Ascending aorta (tissue), 2 donors: Measurements from ENCODE around the gene SLC2A4RG. TPM values are rescaled to one million over a fixed set of nuclear protein-coding genes. Genes with fewer than 3 reads are reported as not detected.

Experiments
- DNase-seq, 2 donors: peaks; one replicate each; pipeline ENCODE4 v3.0.0-alpha.2; 2019; ENCODE audit warnings: low spot score in 2 of 2
- H3K27ac ChIP-seq, 2 donors: fragments of 200-600 bp; sonication (generic); one replicate each; pipeline ENCODE4 v1.5.1; 2016 to 2017; ENCODE audit warnings: mild to moderate bottlenecking in 1 of 2
- H3K27me3 ChIP-seq: fragments of 200-600 bp; sonication (generic); one replicate; pipeline ENCODE4 v1.5.1; 2017
- H3K36me3 ChIP-seq, 2 donors: fragments of 200-600 bp; sonication (generic); one replicate each; pipeline ENCODE4 v1.5.1; 2016
- H3K4me1 ChIP-seq, 2 donors: fragments of 200-600 bp; sonication (generic); one replicate each; pipeline ENCODE4 v1.5.1; 2016 to 2017; ENCODE audit warnings: mild to moderate bottlenecking in 1 of 2
- H3K4me3 ChIP-seq, 2 donors: fragments of 200-600 bp; sonication (generic); one replicate each; pipeline ENCODE4 v1.5.1; 2016 to 2017; ENCODE audit warnings: mild to moderate bottlenecking in 1 of 2
- H3K9me3 ChIP-seq, 2 donors: fragments of 200-600 bp; sonication (generic); one replicate each; pipeline ENCODE4 v1.5.1; 2016
- intact Hi-C: fragments of 100-400 bp; cut with DNase I; formaldehyde crosslinking; loops from one replicate; pipeline ENCODE4 v1.15.1; 2023
- total RNA-seq: library from RNA; depleted of rRNA; stranded (reverse); fragments of >200 nt; gene quantifications from one replicate; pipeline ENCODE4 v1.1.0, GENCODE V29; 2016
- TF ChIP-seq, protein P1 (sequence below), 3 experiments: fragments of 200-600 bp in 2 of 3; fragments of 450-650 bp in 1 of 3; sonication (generic) in 2 of 3; IDR thresholded peaks; one replicate each; pipeline ENCODE4 v1.5.1; 2016 to 2019; ENCODE audit warnings: antibody characterized with exemption in 3 of 3, mild to moderate bottlenecking in 1 of 3, moderate library complexity in 1 of 3

The SLC2A4RG gene
- total RNA-seq, 1 donor from 2014 or later = 114 TPM

DNA sequence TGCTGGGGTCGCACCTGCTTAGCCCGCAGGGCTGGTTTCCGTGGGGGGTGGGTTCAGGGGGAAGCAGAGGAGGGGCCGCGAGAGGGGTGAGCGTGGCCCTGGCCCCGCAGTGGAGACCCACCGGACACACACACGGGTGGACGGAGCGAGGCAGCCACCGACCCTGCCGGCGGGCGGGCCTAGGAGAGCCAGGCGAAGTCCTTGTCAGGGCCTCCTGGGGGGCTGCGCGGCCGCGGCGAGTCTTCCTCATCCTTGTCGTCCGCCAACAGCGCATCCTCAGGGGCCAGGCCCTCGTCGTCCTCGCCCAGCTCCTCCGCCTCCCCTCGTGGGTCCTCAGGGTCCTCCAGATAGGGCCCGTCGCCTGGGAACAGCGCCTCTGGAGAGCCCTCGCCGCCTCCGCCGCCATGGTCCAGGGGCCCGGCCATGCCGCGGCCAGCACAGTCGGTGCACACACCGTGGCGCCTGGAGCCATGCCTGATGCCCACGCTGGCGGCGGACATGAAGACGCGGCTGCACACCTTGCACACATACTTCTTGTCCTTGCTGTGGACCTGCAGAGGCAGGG is 7.3 kb downstream of the SLC2A4RG start:
- no peak for DNase-seq
- Histone ChIP-seq H3K9me3 (no peaks in the 10 kb centered on the region), H3K36me3 (peaks cover 18 to 23% of the 10 kb centered on the region in 2 donors), H3K4me1 (peaks cover 0 to 3% of the 10 kb centered on the region in 2 donors), H3K27ac (no peak overlapping the region), H3K4me3 (no peak overlapping the region), H3K27me3 (no peaks in the 10 kb centered on the region)
- intact Hi-C loops = no loop called here
- TF ChIP-seq, protein P1, sequence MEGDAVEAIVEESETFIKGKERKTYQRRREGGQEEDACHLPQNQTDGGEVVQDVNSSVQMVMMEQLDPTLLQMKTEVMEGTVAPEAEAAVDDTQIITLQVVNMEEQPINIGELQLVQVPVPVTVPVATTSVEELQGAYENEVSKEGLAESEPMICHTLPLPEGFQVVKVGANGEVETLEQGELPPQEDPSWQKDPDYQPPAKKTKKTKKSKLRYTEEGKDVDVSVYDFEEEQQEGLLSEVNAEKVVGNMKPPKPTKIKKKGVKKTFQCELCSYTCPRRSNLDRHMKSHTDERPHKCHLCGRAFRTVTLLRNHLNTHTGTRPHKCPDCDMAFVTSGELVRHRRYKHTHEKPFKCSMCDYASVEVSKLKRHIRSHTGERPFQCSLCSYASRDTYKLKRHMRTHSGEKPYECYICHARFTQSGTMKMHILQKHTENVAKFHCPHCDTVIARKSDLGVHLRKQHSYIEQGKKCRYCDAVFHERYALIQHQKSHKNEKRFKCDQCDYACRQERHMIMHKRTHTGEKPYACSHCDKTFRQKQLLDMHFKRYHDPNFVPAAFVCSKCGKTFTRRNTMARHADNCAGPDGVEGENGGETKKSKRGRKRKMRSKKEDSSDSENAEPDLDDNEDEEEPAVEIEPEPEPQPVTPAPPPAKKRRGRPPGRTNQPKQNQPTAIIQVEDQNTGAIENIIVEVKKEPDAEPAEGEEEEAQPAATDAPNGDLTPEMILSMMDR (IDR thresholded peaks at IDR 0.05) = no peak

DNA sequence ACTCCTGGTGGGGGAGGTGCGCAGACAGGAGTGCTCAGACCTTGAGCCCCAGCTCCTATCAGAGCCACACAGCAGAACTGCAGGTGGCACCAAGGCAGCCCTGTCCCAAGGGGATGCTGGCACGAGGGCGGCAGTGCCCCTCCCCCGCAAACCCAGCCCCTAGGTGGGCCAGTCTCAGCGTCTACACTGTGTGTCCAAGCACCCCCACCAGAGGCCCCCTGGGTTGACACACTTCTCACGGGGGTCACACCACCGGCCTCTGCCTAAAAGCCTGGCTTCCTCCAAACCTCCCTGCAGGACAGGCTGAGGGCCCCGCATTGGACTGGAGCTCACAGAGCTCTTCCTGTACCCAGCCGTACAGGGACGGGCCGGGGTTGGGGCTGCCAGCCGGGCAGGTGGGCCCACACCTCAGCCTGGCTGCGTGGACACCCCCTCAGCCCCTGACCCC is 8.1 kb downstream of the SLC2A4RG start:
- intact Hi-C loops = no loop called here
- DNase-seq = no peak
- TF ChIP-seq, protein P1 (IDR thresholded peaks at IDR 0.05) = no peak
- Histone ChIP-seq H3K36me3 (peaks cover 10 to 17% of the 10 kb centered on the region in 2 donors), H3K27me3 (no peaks in the 10 kb centered on the region), H3K27ac (no peak overlapping the region), H3K4me1 (peaks cover 0 to 2% of the 10 kb centered on the region in 2 donors), H3K4me3 (no peak overlapping the region), H3K9me3 (no peaks in the 10 kb centered on the region)

DNA sequence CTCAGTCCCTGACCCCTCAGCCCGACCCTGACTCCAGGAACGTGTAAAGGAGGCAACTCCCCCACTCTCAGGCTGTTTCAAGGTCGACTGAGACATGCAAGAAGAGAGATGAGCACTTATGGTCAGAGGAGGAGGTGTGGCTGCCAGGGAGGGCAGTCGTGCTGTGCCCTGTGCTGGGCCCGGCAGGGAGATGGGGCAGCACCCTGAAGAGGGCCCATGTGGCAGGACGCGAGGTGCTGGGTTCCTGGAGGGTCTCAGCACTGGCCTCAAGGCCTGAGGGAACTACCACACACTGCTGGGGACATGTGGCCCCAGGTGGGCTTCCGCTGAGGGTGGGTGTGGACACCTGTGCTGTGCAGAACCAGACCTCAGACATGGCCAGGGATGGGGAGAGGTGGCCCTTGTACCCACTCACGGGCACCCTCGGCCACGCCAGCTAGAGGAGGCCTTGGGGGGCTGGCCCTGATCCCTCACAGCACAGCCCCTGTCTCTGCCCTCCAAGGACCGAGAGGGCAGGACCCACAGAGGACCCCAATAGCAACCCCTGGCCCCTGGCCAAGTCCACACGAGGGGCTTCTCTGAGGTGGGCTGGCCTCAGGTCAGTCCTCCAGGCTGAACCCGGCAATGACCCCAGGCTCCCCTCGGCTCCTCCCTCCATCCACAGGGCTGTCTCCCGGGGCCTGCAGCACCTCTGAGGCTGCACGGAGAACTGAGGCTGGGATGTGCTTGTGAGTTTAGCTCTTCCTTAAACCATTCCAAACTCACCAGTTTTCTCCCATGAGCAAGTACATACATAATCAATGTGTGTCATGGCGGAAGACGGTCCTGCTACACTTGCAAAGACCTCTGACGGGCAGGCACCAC is 8.7 kb downstream of the SLC2A4RG start:
- H3K27me3 ChIP-seq = no peaks in the 10 kb centered on the region
- H3K9me3 ChIP-seq = no peaks in the 10 kb centered on the region
- TF ChIP-seq, protein P1 (IDR thresholded peaks at IDR 0.05) = no peak
- no peak overlapping the region for H3K27ac ChIP-seq
- H3K4me3 ChIP-seq = no peak overlapping the region
- no peak for DNase-seq
- intact Hi-C loops = no loop called here
- H3K36me3 ChIP-seq = peaks cover 4 to 10% of the 10 kb centered on the region in 2 donors
- peaks cover 0 to 2% of the 10 kb centered on the region in 2 donors for H3K4me1 ChIP-seq

DNA sequence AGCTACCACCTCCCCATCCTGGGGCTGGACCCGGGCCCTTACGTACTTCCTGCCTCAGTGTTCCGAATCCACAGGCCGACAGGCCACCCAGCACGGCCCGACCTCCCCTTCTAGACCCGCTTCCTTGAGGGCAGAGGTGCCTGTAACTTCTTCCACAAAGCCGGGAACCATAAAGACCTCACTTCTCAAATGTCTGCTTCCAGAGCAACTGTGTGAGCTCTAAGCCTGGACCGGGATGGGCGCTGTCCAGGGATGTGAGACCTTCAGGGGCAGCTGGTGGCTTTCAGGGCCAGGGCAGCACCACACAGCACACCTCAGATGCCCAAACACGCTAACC is 9.3 kb downstream of the SLC2A4RG start:
- H3K4me1 ChIP-seq = peaks cover 0 to 2% of the 10 kb centered on the region in 2 donors
- H3K9me3 ChIP-seq = no peaks in the 10 kb centered on the region
- H3K27ac ChIP-seq = no peak overlapping the region
- no peaks in the 10 kb centered on the region for H3K27me3 ChIP-seq
- intact Hi-C loops = no loop called here
- TF ChIP-seq, protein P1 (IDR thresholded peaks at IDR 0.05) = no peak
- peaks cover 0 to 4% of the 10 kb centered on the region in 2 donors for H3K36me3 ChIP-seq
- DNase-seq = no peak
- no peak overlapping the region for H3K4me3 ChIP-seq

DNA sequence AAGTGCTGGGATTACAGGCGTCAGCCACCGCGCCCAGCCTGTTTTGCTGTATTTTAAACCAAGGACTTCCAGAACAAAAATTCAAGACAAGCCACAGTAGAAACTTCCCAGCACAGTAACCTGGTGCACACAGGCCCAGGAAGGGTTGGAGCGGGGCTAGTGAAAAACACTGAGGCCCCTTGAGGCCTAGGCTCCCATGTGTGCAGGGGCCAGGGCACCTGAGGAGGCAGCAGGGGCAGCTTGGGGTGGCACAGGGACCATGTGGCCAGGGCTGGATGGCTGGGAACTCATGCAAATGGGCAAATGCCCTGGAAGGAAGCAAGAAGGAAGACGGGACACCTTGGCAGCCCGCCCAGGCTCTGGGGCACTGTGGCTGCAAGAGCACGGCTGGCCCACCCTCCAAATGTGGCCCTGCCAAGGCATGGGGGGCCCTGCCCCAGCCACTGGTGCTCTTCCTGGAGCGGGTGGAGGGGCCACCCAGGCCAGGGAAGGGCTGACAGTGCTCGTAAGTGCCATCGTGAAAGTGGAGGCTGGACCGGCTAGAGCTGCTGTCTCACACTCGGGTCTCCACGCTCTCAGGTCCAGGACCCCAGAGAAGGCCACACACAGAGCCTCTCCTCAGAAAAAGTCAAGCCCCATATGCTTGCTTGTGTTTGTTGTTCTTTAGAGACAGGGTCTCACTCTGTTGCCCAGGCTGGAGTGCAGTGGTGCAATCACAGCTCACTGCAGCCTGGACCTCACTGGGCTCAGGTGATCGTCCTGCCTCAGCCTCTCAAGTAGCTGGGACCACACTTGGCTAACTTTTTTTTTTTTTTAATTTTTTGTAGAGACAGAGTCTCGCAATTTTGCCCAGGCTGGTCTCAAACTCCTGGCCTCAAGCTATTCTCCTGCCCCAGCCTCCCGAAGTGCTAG is 10.3 kb downstream of the SLC2A4RG start:
- H3K4me1 ChIP-seq = peaks cover 0 to 2% of the 10 kb centered on the region in 2 donors
- no peaks in the 10 kb centered on the region for H3K27me3 ChIP-seq
- TF ChIP-seq, protein P1 (IDR thresholded peaks at IDR 0.05) = no peak
- intact Hi-C loops = no loop called here
- DNase-seq = no peak
- no peaks in the 10 kb centered on the region for H3K9me3 ChIP-seq
- peaks cover 0 to 2% of the 10 kb centered on the region in 2 donors for H3K36me3 ChIP-seq
- no peak overlapping the region for H3K27ac ChIP-seq
- H3K4me3 ChIP-seq = no peak overlapping the region
